ENCODE results near the gene FSTL5.
"Not testable (repeated sequence)": the region's sequence is repeated elsewhere in the genome, so short reads cannot be mapped to it uniquely, and the experiment has no call there.

Gene FSTL5

DNA sequence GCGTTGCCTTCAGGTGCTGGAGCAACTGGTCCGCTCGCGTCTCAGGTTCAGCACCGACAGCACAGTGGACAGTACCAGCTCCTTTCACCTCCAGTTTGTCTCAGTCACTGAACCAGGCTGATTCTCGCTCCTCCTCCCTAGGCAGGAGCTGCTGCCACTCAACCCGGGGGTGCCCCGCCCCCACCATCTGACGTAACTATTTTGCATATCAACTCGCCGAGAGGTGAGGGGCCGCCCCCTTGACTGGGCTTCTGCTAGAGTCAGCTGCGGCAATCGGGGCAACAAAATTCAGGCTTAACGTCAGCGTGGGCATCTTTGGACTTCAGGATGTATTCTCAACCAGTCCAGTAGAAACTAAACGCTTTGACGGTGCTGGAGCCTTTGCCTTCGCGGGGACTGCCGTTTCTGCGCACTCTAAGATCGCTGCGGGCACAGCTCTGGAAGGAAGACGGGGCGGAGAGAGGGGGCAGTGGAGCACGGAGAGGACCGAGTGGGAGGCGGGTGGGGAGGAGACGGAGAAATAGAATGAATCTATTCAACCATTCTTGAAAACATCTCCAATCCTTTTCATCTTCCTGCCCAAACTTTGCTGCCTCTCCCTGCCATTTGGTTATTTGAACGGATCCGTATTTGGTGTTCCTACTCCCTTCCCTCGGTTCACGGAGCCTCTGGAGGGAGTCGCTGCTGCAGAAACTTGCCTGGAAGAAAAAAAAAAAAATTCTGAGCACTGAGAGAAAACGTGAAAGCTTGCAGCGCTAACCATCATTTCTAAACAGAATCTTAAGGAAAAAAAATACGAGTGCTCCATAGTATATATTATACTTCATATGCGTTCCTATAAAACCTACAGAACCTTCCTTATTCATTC, at the start of gene FSTL5:
Gene FSTL5, minus strand, starts transcription at position 109 of the 868 bp plus-strand sequence. CDS start 52,604 bp downstream, outside the sequence.
- DNase-seq (ENCODE audit: low read depth): no peak
- TF ChIP-seq, protein P1, sequence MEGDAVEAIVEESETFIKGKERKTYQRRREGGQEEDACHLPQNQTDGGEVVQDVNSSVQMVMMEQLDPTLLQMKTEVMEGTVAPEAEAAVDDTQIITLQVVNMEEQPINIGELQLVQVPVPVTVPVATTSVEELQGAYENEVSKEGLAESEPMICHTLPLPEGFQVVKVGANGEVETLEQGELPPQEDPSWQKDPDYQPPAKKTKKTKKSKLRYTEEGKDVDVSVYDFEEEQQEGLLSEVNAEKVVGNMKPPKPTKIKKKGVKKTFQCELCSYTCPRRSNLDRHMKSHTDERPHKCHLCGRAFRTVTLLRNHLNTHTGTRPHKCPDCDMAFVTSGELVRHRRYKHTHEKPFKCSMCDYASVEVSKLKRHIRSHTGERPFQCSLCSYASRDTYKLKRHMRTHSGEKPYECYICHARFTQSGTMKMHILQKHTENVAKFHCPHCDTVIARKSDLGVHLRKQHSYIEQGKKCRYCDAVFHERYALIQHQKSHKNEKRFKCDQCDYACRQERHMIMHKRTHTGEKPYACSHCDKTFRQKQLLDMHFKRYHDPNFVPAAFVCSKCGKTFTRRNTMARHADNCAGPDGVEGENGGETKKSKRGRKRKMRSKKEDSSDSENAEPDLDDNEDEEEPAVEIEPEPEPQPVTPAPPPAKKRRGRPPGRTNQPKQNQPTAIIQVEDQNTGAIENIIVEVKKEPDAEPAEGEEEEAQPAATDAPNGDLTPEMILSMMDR (IDR thresholded peaks at IDR 0.05; ENCODE audit: control insufficient read depth, insufficient read depth, low read depth, low read length, missing control alignments): no peak

DNA sequence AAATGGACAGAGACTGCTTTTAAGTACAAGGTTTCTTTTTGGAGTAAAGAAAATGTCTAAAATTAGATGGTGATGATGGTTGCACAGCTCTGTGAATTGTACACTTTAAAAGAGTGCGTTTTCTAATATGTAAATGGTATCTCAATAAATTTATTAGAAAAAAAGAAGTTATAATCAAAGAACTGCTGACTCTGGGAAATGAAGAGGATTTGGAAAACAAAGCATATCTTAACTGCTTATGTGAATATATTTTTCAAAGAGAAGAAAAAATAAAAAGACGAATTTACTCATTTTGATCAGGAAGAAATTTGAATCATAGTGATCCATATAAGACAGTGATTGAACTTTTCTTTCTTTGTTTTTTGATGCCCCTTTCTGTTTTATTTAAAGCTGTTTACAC, 45.9 kb upstream of the FSTL5 start:
- TF ChIP-seq, protein P1 (IDR thresholded peaks at IDR 0.05; ENCODE audit: control insufficient read depth, insufficient read depth, low read depth, low read length, missing control alignments): no peak
- no peak overlapping the region for H3K4me3 ChIP-seq (ENCODE audit: control insufficient read depth, low read depth, low read length)
- no peak for DNase-seq (ENCODE audit: low read depth)

More for the DNA sequence above, at the start of gene FSTL5:
- peak within 1 kb of the TSS; percentile 51 for H3K4me3 ChIP-seq (ENCODE audit: control insufficient read depth, low read depth, low read length)

DNA sequence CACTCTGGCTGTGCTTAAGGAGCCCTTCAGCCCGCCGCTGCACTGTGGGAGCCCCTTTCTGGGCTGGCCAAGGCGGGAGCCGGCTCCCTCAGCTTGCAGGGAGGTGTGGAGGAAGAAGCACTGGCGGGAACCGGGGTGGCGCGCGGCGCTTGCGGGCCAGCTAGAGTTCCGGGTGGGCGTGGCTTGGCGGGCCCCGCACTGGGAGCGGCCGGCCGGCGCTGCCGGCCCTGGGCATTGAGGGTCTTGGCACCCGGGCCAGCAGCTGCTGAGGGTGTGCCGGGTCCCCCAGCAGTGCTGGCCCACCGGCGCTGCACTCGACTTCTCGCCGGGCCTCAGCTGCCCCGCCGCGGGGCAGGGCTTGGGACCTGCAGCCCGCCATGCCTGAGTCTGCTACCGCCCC, 39.7 kb upstream of the FSTL5 start:
- not testable (repeated sequence) for DNase-seq (ENCODE audit: low read depth); H3K4me3 ChIP-seq (ENCODE audit: control insufficient read depth, low read depth, low read length)

DNA sequence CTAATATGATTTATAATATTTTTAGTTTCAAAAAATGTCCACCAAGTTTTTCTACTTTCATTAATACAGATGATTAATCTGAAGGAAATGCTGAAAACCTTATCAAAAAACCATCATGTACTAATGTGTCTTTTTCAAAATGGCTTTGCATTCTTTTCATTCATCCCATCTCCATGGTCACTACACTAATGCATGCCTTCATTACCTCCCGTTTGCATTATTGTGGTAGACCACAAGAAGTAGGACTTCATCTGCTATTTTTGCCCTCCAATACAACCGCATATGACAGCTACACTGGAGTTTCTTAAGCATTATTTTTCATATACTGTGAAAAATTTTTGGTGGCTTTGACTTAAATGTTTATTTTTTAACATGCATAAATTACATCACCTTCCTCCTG, 37.9 kb upstream of the FSTL5 start:
- TF ChIP-seq, protein P1 (IDR thresholded peaks at IDR 0.05; ENCODE audit: control insufficient read depth, insufficient read depth, low read depth, low read length, missing control alignments): no peak
- H3K4me3 ChIP-seq (ENCODE audit: control insufficient read depth, low read depth, low read length): no peak overlapping the region
- no peak for DNase-seq (ENCODE audit: low read depth)

DNA sequence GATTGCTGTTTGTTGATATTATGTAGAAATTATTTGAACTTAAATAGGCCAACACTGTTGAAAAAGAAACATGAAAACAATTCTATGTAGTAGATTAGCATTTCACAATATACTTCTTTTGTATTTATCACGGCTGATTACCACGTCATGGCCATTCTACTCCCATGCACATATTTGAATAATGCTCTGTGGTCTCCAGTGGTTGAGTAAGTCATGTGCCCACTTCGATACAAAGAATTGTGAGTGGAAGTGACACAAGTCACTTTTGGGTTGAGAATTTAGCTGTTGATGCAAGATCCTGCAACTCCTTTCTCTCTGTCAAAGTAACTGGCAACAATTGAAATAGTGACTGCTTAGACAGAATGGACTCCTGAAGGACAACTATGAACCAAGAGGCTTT, 6.7 kb upstream of the FSTL5 start:
- H3K4me3 ChIP-seq (ENCODE audit: control insufficient read depth, low read depth, low read length): no peak overlapping the region
- TF ChIP-seq, protein P1 (IDR thresholded peaks at IDR 0.05; ENCODE audit: control insufficient read depth, insufficient read depth, low read depth, low read length, missing control alignments): no peak
- no peak for DNase-seq (ENCODE audit: low read depth)

DNA sequence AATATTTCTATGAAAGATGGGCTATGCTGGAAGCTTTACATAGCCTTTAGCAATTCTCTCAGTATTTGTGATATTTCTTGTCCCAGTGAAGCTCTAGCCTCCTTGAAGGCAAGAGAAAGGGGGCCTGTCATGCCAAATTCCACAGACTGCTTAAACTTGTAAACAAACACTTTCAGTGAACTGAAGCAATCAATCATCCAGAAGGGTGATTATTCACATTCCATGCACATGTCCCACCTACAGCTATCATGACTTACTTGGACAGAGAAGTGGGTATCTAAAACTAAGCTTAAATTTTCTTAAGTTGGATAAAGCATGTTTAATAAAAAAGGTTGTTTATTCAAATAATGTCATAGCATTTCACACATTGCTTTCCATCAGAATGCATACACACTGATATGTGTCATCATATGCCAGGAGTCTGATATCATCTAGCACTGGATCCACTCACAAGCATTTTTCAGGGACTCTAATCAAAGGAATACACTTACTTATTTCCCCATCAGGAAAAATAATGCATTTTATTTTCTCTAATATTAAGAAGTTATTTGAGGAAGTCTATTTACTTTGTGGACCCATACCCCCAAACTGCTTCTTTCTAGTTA, 1.2 kb upstream of the FSTL5 start:
- no peak overlapping the region for H3K4me3 ChIP-seq (ENCODE audit: control insufficient read depth, low read depth, low read length)
- TF ChIP-seq, protein P1 (IDR thresholded peaks at IDR 0.05; ENCODE audit: control insufficient read depth, insufficient read depth, low read depth, low read length, missing control alignments): no peak
- DNase-seq (ENCODE audit: low read depth): no peak

DNA sequence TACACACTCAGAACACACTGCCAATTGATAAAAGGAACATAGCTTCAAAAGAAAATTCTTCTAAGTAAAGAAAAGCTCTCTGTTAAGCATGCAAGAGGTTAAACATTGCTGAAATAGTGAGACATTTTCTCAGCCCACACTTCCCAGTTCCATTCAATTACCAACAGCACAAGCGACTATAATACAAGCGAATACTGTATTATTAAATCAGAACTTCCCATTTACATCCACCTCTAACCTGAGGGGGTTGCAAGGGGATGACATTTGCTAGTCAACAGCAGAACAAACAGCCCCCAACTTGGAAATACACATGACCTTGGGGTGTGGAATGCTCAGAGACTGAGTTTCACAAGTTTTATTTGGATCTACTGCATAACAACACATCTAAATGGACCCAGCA, 1.1 kb downstream of the FSTL5 start:
- no peak overlapping the region for H3K4me3 ChIP-seq (ENCODE audit: control insufficient read depth, low read depth, low read length)
- TF ChIP-seq, protein P1 (IDR thresholded peaks at IDR 0.05; ENCODE audit: control insufficient read depth, insufficient read depth, low read depth, low read length, missing control alignments): no peak
- no peak for DNase-seq (ENCODE audit: low read depth)
